Smooth muscle cell (in vitro differentiated cells): ENCODE results near the gene CEACAM16. TPM values are rescaled to one million over a fixed set of nuclear protein-coding genes. Genes with fewer than 3 reads are reported as not detected.
A peak's percentile ranks its signal among the peaks of the same experiment; 100 is the strongest.

ENCODE experiments used
- DNase-seq: peaks from one replicate; lab custom pipeline; 2025; ENCODE audit not compliant: unreplicated experiment; lab: John Stamatoyannopoulos, UW
- H2AFZ ChIP-seq: fragments of 200-600 bp; sonication (generic); 2 replicates; pipeline ENCODE4 v1.6.0; 2016; ENCODE audit warnings: antibody characterized with exemption, low read depth, mild to moderate bottlenecking
- H3F3A ChIP-seq: fragments of 200-600 bp; sonication (generic); 2 replicates; pipeline ENCODE4 v1.6.0; 2017; ENCODE audit warnings: antibody characterized with exemption, low read depth
- H3K27ac ChIP-seq: fragments of 200-600 bp; sonication (generic); 2 replicates; pipeline ENCODE4 v1.5.1; 2016; ENCODE audit warnings: low read depth, mild to moderate bottlenecking
- H3K27me3 ChIP-seq: fragments of 200-600 bp; sonication (generic); 2 replicates; pipeline ENCODE4 v1.6.1; 2016; ENCODE audit warnings: low read depth, mild to moderate bottlenecking
- H3K36me3 ChIP-seq: fragments of 200-600 bp; sonication (generic); 2 replicates; pipeline ENCODE4 v1.5.1; 2016; ENCODE audit warnings: low read depth
- H3K4me1 ChIP-seq: fragments of 200-600 bp; sonication (generic); 2 replicates; pipeline ENCODE4 v1.5.1; 2016; ENCODE audit warnings: low read depth
- H3K4me2 ChIP-seq: fragments of 200-600 bp; sonication (generic); 2 replicates; pipeline ENCODE4 v1.6.0; 2016; ENCODE audit warnings: mild to moderate bottlenecking
- H3K4me3 ChIP-seq: fragments of 200-600 bp; sonication (generic); 2 replicates; pipeline ENCODE4 v1.5.1; 2016; ENCODE audit warnings: mild to moderate bottlenecking
- H3K79me2 ChIP-seq: fragments of 200-600 bp; sonication (generic); 2 replicates; pipeline ENCODE4 v1.6.0; 2016; ENCODE audit warnings: low read depth, mild to moderate bottlenecking
- H3K9ac ChIP-seq: fragments of 200-600 bp; sonication (generic); 2 replicates; pipeline ENCODE4 v1.6.0; 2016; ENCODE audit warnings: low read depth
- H3K9me3 ChIP-seq: fragments of 200-600 bp; sonication (generic); replicated peaks from 2 replicates; pipeline ENCODE4 v1.5.1; 2016; ENCODE audit warnings: low read depth
- H4K20me1 ChIP-seq: fragments of 200-600 bp; sonication (generic); 2 replicates; pipeline ENCODE4 v1.6.0; 2016; ENCODE audit warnings: low read depth
- WGBS: methylation state at CpG from one replicate; pipeline ENCODE4 v1.1.7; 2016; ENCODE audit warnings: low lambda C conversion rate; 5-methylcytosine and 5-hydroxymethylcytosine counted together
- polyA plus RNA-seq: library from polyadenylated mRNA; unstranded; fragments of >200 nt; fragmentation: Nextera tagmentation; extraction: Ambion mirVana; gene quantifications from 2 replicates; pipeline ENCODE4 v1.2.1, GENCODE V29; 2016
- total RNA-seq: library from RNA; depleted of rRNA; stranded (reverse); fragments of >200 nt; gene quantifications from 2 replicates; pipeline ENCODE4 v1.2.3, GENCODE V29; 2014
- TF ChIP-seq, protein P1 (sequence below): fragments of 200-600 bp; sonication (generic); IDR thresholded peaks from 2 replicates; pipeline ENCODE4 v1.5.1; 2017; ENCODE audit warnings: borderline replicate concordance, mild to moderate bottlenecking, antibody characterized with exemption; ENCODE audit not compliant: insufficient read depth, poor library complexity, severe bottlenecking

The CEACAM16 gene
- total and polyA plus RNA-seq, 2 experiments from 2014 or later, result not detected

GRCh38 chr19:44742330-44743061, 43.5 kb downstream of the CEACAM16 start:
- Histone ChIP-seq H3K36me3 (no peaks in the 10 kb centered on the region), H3F3A (peaks cover 28% of the 10 kb centered on the region), H3K27me3 (no peaks in the 10 kb centered on the region), H3K4me2 (peak overlapping the region; percentile 42), H4K20me1 (no peaks in the 10 kb centered on the region), H3K9me3 (no peaks in the 10 kb centered on the region), H2AFZ (no peak overlapping the region), H3K9ac (peak overlapping the region; percentile 60), H3K27ac (peak overlapping the region; percentile 94), H3K4me3 (no peak overlapping the region), H3K4me1 (peaks cover 3% of the 10 kb centered on the region), H3K79me2 (no peaks in the 10 kb centered on the region)
- 56% methylated on average over 20 of the region's 20 CpGs for WGBS
- TF ChIP-seq, protein P1, sequence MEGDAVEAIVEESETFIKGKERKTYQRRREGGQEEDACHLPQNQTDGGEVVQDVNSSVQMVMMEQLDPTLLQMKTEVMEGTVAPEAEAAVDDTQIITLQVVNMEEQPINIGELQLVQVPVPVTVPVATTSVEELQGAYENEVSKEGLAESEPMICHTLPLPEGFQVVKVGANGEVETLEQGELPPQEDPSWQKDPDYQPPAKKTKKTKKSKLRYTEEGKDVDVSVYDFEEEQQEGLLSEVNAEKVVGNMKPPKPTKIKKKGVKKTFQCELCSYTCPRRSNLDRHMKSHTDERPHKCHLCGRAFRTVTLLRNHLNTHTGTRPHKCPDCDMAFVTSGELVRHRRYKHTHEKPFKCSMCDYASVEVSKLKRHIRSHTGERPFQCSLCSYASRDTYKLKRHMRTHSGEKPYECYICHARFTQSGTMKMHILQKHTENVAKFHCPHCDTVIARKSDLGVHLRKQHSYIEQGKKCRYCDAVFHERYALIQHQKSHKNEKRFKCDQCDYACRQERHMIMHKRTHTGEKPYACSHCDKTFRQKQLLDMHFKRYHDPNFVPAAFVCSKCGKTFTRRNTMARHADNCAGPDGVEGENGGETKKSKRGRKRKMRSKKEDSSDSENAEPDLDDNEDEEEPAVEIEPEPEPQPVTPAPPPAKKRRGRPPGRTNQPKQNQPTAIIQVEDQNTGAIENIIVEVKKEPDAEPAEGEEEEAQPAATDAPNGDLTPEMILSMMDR, result no peak
- no peak for DNase-seq

DNA sequence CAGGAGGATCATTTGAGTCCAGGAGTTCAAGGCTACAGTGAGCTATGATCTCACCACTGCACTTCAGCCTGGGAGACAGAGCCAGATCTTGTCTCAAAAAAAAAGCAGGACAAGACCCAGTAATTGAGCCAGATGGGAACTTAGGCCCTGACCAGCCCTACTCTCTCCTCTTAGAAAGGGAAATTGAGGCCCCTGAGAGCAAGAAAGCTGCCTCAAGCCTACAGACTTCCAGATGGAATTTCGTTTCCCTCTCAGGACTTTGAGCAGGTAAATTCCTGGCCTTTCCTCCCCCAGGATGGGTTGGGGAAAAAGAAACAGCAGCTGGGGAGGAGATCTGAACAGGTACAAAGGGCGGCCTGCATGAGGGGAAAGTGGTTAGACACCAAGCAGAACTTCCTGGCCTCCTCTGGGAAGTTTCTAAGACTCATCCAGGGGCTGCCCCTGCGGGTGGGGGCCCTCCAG, 46.0 kb downstream of the CEACAM16 start:
- WGBS, result 57% methylated on average over 3 of the region's 3 CpGs

DNA sequence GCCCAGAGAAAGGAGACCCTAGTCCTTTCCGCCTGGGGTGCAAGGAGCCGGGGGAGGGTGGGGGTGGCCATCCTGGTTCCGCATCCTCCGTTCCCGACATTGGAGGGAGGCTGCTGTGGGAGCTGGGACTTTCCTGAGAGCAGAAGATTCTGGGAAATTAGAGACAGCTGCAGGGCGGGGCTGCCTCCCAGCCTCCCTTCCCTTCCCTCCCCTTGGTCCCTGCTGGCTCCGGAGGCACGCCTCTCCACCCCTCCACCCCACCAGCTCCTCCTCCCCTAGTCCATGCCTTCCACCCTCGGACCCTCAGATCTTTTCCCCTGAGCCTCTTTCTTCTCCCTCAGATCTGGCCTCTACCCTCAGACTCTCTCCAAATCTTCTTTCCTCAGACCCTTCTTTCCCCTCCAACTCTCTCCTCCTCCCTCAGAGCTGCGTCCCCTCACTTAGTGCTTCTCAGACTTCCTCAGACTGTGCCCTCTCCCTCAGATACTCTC, 46.4 kb downstream of the CEACAM16 start:
- Histone ChIP-seq H3K4me1 (peaks cover 9% of the 10 kb centered on the region), H3K36me3 (no peaks in the 10 kb centered on the region), H3K27ac (peak overlapping the region; percentile 78), H4K20me1 (peaks cover 9% of the 10 kb centered on the region), H2AFZ (no peak overlapping the region), H3F3A (peaks cover 35% of the 10 kb centered on the region), H3K9me3 (no peaks in the 10 kb centered on the region), H3K9ac (peak overlapping the region; percentile 54), H3K27me3 (no peaks in the 10 kb centered on the region), H3K4me2 (peak overlapping the region; percentile 26), H3K4me3 (no peak overlapping the region), H3K79me2 (peaks cover 16% of the 10 kb centered on the region)
- WGBS, result 43% methylated on average over 5 of the region's 10 CpGs
- peak; percentile 35 for DNase-seq
- TF ChIP-seq, protein P1, result no peak

More for the DNA sequence above, 46.0 kb downstream of the CEACAM16 start:
- peaks cover 9% of the 10 kb centered on the region for H3K4me1 ChIP-seq
- H3K27ac ChIP-seq, result peak overlapping the region; percentile 78
- no peaks in the 10 kb centered on the region for H3K27me3 ChIP-seq
- no peak for DNase-seq
- peaks cover 12% of the 10 kb centered on the region for H3K79me2 ChIP-seq
- peak overlapping the region; percentile 54 for H3K9ac ChIP-seq
- H3F3A ChIP-seq, result peaks cover 34% of the 10 kb centered on the region
- H4K20me1 ChIP-seq, result peaks cover 4% of the 10 kb centered on the region
- H3K36me3 ChIP-seq, result no peaks in the 10 kb centered on the region
- H2AFZ ChIP-seq, result no peak overlapping the region
- peak overlapping the region; percentile 26 for H3K4me2 ChIP-seq
- TF ChIP-seq, protein P1, result no peak
- H3K4me3 ChIP-seq, result no peak overlapping the region
- H3K9me3 ChIP-seq, result no peaks in the 10 kb centered on the region
